Naive thymus-derived CD4-positive, alpha-beta T cell (primary cell): ENCODE measurements around the gene LBHD2. TPM values are rescaled to one million over a fixed set of nuclear protein-coding genes. Genes with fewer than 3 reads are reported as not detected.
A peak's percentile ranks its signal among the peaks of the same experiment; 100 is the strongest.
"Not testable (repeated sequence)": the region's sequence is repeated elsewhere in the genome, so short reads cannot be mapped to it uniquely, and the experiment has no call there.

Experiments used
- ATAC-seq: fragments of 150-1000 bp; cut with Tn5 transposase; 2 replicates; pipeline ENCODE4 v1.10.0; 2021; ENCODE audit warnings: mild to moderate bottlenecking, moderate library complexity
- CTCF ChIA-PET: fragments of 350-600 bp; sonication (Branson Sonifier 250); formaldehyde crosslinking; loops from one replicate; lab custom pipeline; 2021; ENCODE audit warnings: antibody characterized with exemption; lab: Charles Lee
- POLR2A ChIA-PET: fragments of 350-600 bp; sonication (Branson Sonifier 250); formaldehyde crosslinking; loops from one replicate; lab custom pipeline; 2021; ENCODE audit warnings: antibody characterized with exemption, inconsistent platforms; lab: Charles Lee
- DNase-seq, 9 donors: peaks; one replicate each; pipeline versions ENCODE4 v3.0.0 to v3.0.0-alpha.2; 2020 to 2022; ENCODE audit warnings: mixed read lengths in 1 of 9
- H3K27ac ChIP-seq: one replicate; pipeline ENCODE4 v1.7.0; 2013; ENCODE audit warnings: mild to moderate bottlenecking, low read depth, low read length, moderate library complexity
- H3K27me3 ChIP-seq, 2 donors: one replicate each; pipeline ENCODE4 v1.7.0; 2013; ENCODE audit warnings: low read length in 2 of 2, mild to moderate bottlenecking in 2 of 2, moderate library complexity in 2 of 2; ENCODE audit not compliant: control insufficient read depth in 2 of 2, insufficient read depth in 2 of 2
- H3K36me3 ChIP-seq, 3 experiments: 1 replicate in 2 of 3; 2 replicates in 1 of 3; pipeline ENCODE4 v1.7.0; 2013; ENCODE audit warnings: low read length in 3 of 3, mild to moderate bottlenecking in 3 of 3, moderate library complexity in 1 of 3; ENCODE audit not compliant: insufficient read depth in 3 of 3, control insufficient read depth in 2 of 3
- H3K4me1 ChIP-seq, 2 donors: one replicate each; pipeline ENCODE4 v1.7.0; 2013; ENCODE audit warnings: low read length in 2 of 2, mild to moderate bottlenecking in 2 of 2, moderate library complexity in 1 of 2; ENCODE audit not compliant: control insufficient read depth in 2 of 2, insufficient read depth in 2 of 2
- H3K4me3 ChIP-seq: 2 replicates; pipeline ENCODE4 v1.7.0; 2013; ENCODE audit warnings: mild to moderate bottlenecking, low read length
- H3K9me3 ChIP-seq, 3 experiments: 1 replicate in 2 of 3; 2 replicates in 1 of 3; pipeline ENCODE4 v1.7.0; 2013; ENCODE audit warnings: low read length in 3 of 3; ENCODE audit not compliant: control insufficient read depth in 2 of 3
- H3K27ac Mint-ChIP-seq, 9 donors: one replicate each; pipeline ENCODE4 v1.8.0; 2020 to 2022; ENCODE audit warnings: mixed read lengths in 9 of 9, mild to moderate bottlenecking in 8 of 9, moderate library complexity in 5 of 9, inconsistent platforms in 2 of 9
- H3K27me3 Mint-ChIP-seq, 5 donors: one replicate each; pipeline ENCODE4 v1.8.0; 2021 to 2022; ENCODE audit warnings: mixed read lengths in 5 of 5, mild to moderate bottlenecking in 1 of 5
- H3K36me3 Mint-ChIP-seq, 5 donors: one replicate each; pipeline ENCODE4 v1.8.0; 2020 to 2022; ENCODE audit warnings: mixed read lengths in 5 of 5, mild to moderate bottlenecking in 3 of 5, inconsistent platforms in 1 of 5
- H3K4me1 Mint-ChIP-seq, 7 donors: one replicate each; pipeline ENCODE4 v1.8.0; 2020 to 2022; ENCODE audit warnings: mixed read lengths in 7 of 7, mild to moderate bottlenecking in 3 of 7, inconsistent platforms in 1 of 7
- H3K4me3 Mint-ChIP-seq, 10 donors: one replicate each; pipeline ENCODE4 v1.8.0; 2020 to 2022; ENCODE audit warnings: mild to moderate bottlenecking in 10 of 10, mixed read lengths in 10 of 10, moderate library complexity in 6 of 10, inconsistent platforms in 2 of 10
- H3K9me3 Mint-ChIP-seq, 11 donors: one replicate each; pipeline ENCODE4 v1.8.0; 2020 to 2022; ENCODE audit warnings: mixed read lengths in 11 of 11, mild to moderate bottlenecking in 4 of 11, inconsistent platforms in 1 of 11, moderate library complexity in 1 of 11
- intact Hi-C, 2 donors: fragments of 100-400 bp; cut with micrococcal nuclease; formaldehyde crosslinking; loops; one replicate each; pipeline ENCODE4 v1.15.1; 2023
- polyA plus RNA-seq, 2 donors: library from polyadenylated mRNA; unstranded; fragments of 300-500 nt; fragmentation: Illumina TruSeq; gene quantifications; one replicate each; pipeline ENCODE4 v1.2.3, GENCODE V29; 2021
- total RNA-seq, 6 experiments: library from RNA in 5 of 6; stranded (reverse) in 5 of 6; gene quantifications; 1 replicate in 5 of 6; 2 replicates in 1 of 6; pipeline ENCODE4 v1.2.3 and lab custom pipeline; 2021 to 2026

LBHD2 gene
- total RNA-seq (not detected), polyA plus RNA-seq (not detected), total RNA-seq (lab: John Stamatoyannopoulos, UW) (not detected)

GRCh38 chr14:103084021-103084919, at the start of gene LBHD2:
LBHD2 (plus strand) TSS chr14:103084210; CDS start chr14:103086013, 1,803 bp downstream.
- no peaks in the 10 kb centered on the region for H3K4me1 ChIP-seq
- Mint-ChIP-seq H3K36me3 (no peaks in the 10 kb centered on the region), H3K4me3 (no peak within 1 kb of the TSS), H3K4me1 (peaks cover 0 to 3% (median 0%) of the 10 kb centered on the region in 7 donors), H3K27ac (no peak within 1 kb of the TSS), H3K27me3 (peaks cover 4 to 25% (median 6%) of the 10 kb centered on the region in 5 donors), H3K9me3 (no peaks in the 10 kb centered on the region)
- H3K27me3 ChIP-seq: no peaks in the 10 kb centered on the region
- ATAC-seq (no peak), DNase-seq (no peak)
- H3K4me3 ChIP-seq: no peak within 1 kb of the TSS
- H3K36me3 ChIP-seq: no peaks in the 10 kb centered on the region
- ChIA-PET POLR2A (no interaction called here), CTCF (no interaction called here)
- H3K27ac ChIP-seq: no peak within 1 kb of the TSS
- intact Hi-C loops: no loop called here
- no peaks in the 10 kb centered on the region for H3K9me3 ChIP-seq

GRCh38 chr14:103041464-103041863, 42.5 kb upstream of the LBHD2 start:
- intact Hi-C loops: no loop called here
- H3K27me3 Mint-ChIP-seq: peaks cover 7 to 18% (median 14%) of the 10 kb centered on the region in 5 donors
- Histone ChIP-seq H3K27me3 (no peaks in the 10 kb centered on the region), H3K4me3 (no peak overlapping the region), H3K36me3 (no peaks in the 10 kb centered on the region), H3K27ac (no peak overlapping the region), H3K4me1 (no peaks in the 10 kb centered on the region), H3K9me3 (no peaks in the 10 kb centered on the region)
- H3K9me3 Mint-ChIP-seq: peaks cover 0 to 12% (median 5%) of the 10 kb centered on the region in 11 donors
- ChIA-PET CTCF (no interaction called here), POLR2A (no interaction called here)
- H3K27ac Mint-ChIP-seq: no peak overlapping the region
- H3K4me1 Mint-ChIP-seq: peaks cover 0 to 13% (median 8%) of the 10 kb centered on the region in 7 donors
- H3K36me3 Mint-ChIP-seq: peaks cover 0 to 28% (median 14%) of the 10 kb centered on the region in 5 donors
- no peak overlapping the region for H3K4me3 Mint-ChIP-seq
- DNase-seq (no peak), ATAC-seq (no peak)

GRCh38 chr14:103043257-103044015, 40.6 kb upstream of the LBHD2 start:
- peaks cover 0 to 28% (median 14%) of the 10 kb centered on the region in 5 donors for H3K36me3 Mint-ChIP-seq
- ATAC-seq: no peak
- DNase-seq: no peak
- no peak overlapping the region for H3K27ac Mint-ChIP-seq
- H3K4me1 ChIP-seq: no peaks in the 10 kb centered on the region
- ChIA-PET CTCF (no interaction called here), POLR2A (interaction anchor here (0.6 kb wide), 1 partner anchor 348 kb away, joined by 4 read pairs; no protein-coding TSS in a partner anchor)
- H3K27me3 ChIP-seq: no peaks in the 10 kb centered on the region
- no peak overlapping the region for H3K4me3 Mint-ChIP-seq
- no peaks in the 10 kb centered on the region for H3K36me3 ChIP-seq
- peaks cover 7 to 18% (median 14%) of the 10 kb centered on the region in 5 donors for H3K27me3 Mint-ChIP-seq
- H3K4me3 ChIP-seq: no peak overlapping the region
- H3K9me3 Mint-ChIP-seq: peaks cover 0 to 12% (median 5%) of the 10 kb centered on the region in 11 donors
- no peaks in the 10 kb centered on the region for H3K9me3 ChIP-seq
- intact Hi-C loops: no loop called here
- H3K27ac ChIP-seq: no peak overlapping the region
- peaks cover 0 to 13% (median 8%) of the 10 kb centered on the region in 7 donors for H3K4me1 Mint-ChIP-seq

- intact Hi-C loops: no loop called here
- no peak overlapping the region for H3K27ac Mint-ChIP-seq
- Histone ChIP-seq H3K27ac (no peak overlapping the region), H3K27me3 (no peaks in the 10 kb centered on the region), H3K36me3 (no peaks in the 10 kb centered on the region), H3K4me3 (no peak overlapping the region), H3K4me1 (no peaks in the 10 kb centered on the region), H3K9me3 (no peaks in the 10 kb centered on the region)
- H3K9me3 Mint-ChIP-seq: peaks cover 0 to 10% (median 3%) of the 10 kb centered on the region in 11 donors
- no peak for ATAC-seq
- H3K27me3 Mint-ChIP-seq: peaks cover 7 to 18% (median 13%) of the 10 kb centered on the region in 5 donors
- no peak for DNase-seq
- ChIA-PET CTCF (interaction anchor here (0.6 kb wide), 1 partner anchor 48 kb away, joined by 4 read pairs; no protein-coding TSS in a partner anchor), POLR2A (no interaction called here)
- peaks cover 0 to 24% (median 14%) of the 10 kb centered on the region in 5 donors for H3K36me3 Mint-ChIP-seq
- peak overlapping the region in 6 of 10 donors; percentile 2 to 52 (median 44) for H3K4me3 Mint-ChIP-seq
- H3K4me1 Mint-ChIP-seq: peaks cover 0 to 13% (median 8%) of the 10 kb centered on the region in 7 donors
Measured at GRCh38 chr14:103045371-103045869, 38.6 kb upstream of the LBHD2 start.

GRCh38 chr14:103047453-103047852, 36.6 kb upstream of the LBHD2 start:
- H3K9me3 Mint-ChIP-seq, H3K4me3 Mint-ChIP-seq, H3K27ac ChIP-seq, H3K4me3 ChIP-seq, intact Hi-C loops, ATAC-seq, H3K27ac Mint-ChIP-seq, POLR2A ChIA-PET, DNase-seq, H3K36me3 ChIP-seq, H3K4me1 ChIP-seq, H3K9me3 ChIP-seq, H3K27me3 ChIP-seq: not testable (repeated sequence)
- Mint-ChIP-seq H3K4me1 (peaks cover 0 to 13% (median 8%) of the 10 kb centered on the region in 7 donors), H3K36me3 (peaks cover 0 to 11% (median 6%) of the 10 kb centered on the region in 5 donors), H3K27me3 (peaks cover 7 to 17% (median 13%) of the 10 kb centered on the region in 5 donors)
- CTCF ChIA-PET: interaction anchor here (0.8 kb wide), 1 partner anchor 27 kb away, joined by 5 read pairs; no protein-coding TSS in a partner anchor

GRCh38 chr14:103050935-103051334, 33.1 kb upstream of the LBHD2 start:
- H3K36me3 ChIP-seq: no peaks in the 10 kb centered on the region
- Mint-ChIP-seq H3K4me3 (no peak overlapping the region), H3K27me3 (peaks cover 0 to 27% (median 5%) of the 10 kb centered on the region in 5 donors), H3K36me3 (peaks cover 0 to 4% (median 3%) of the 10 kb centered on the region in 5 donors), H3K4me1 (peaks cover 0 to 12% (median 6%) of the 10 kb centered on the region in 7 donors), H3K27ac (no peak overlapping the region), H3K9me3 (no peaks in the 10 kb centered on the region)
- peaks cover 0 to 4% of the 10 kb centered on the region in 2 donors for H3K27me3 ChIP-seq
- H3K27ac ChIP-seq: no peak overlapping the region
- H3K9me3 ChIP-seq: no peaks in the 10 kb centered on the region
- POLR2A ChIA-PET: no interaction called here
- H3K4me1 ChIP-seq: no peaks in the 10 kb centered on the region
- CTCF ChIA-PET: no interaction called here
- H3K4me3 ChIP-seq: no peak overlapping the region
- ATAC-seq (no peak), DNase-seq (no peak)
- intact Hi-C loops: loop anchor here in 1 of 2 donors (10.0 kb wide), 1 partner anchor 276 kb away; the partner anchor contains the start of gene TRAF3
